NCI-H2196 (cell line): ENCODE data around the gene TOP2A.
"Not testable (repeated sequence)": the region's sequence is repeated elsewhere in the genome, so short reads cannot be mapped to it uniquely, and the experiment has no call there.

ENCODE experiments used
- DNase-seq: peaks from one replicate; lab custom pipeline; 2025; ENCODE audit not compliant: unreplicated experiment; lab: John Stamatoyannopoulos, UW

TOP2A gene

GRCh38 chr17:40382251-40382650 lies 35.4 kb downstream of the TOP2A start:
- DNase-seq = no peak

GRCh38 chr17:40378966-40379365 lies 38.7 kb downstream of the TOP2A start:
- DNase-seq = no peak

- DNase-seq = no peak
Measured at GRCh38 chr17:40377832-40378231, 39.9 kb downstream of the TOP2A start.

- not testable (repeated sequence) for DNase-seq
Measured at GRCh38 chr17:40376541-40376940, 41.2 kb downstream of the TOP2A start.

- DNase-seq = not testable (repeated sequence)
Measured at GRCh38 chr17:40375786-40376185, 41.9 kb downstream of the TOP2A start.

- DNase-seq = no peak
Measured at GRCh38 chr17:40374821-40375498, 42.7 kb downstream of the TOP2A start.

GRCh38 chr17:40373999-40374398 lies 43.7 kb downstream of the TOP2A start:
- DNase-seq = no peak

- no peak for DNase-seq
Measured at GRCh38 chr17:40373324-40373723, 44.4 kb downstream of the TOP2A start.

GRCh38 chr17:40372644-40373043 lies 45.1 kb downstream of the TOP2A start:
- not testable (repeated sequence) for DNase-seq

GRCh38 chr17:40372031-40372430 lies 45.7 kb downstream of the TOP2A start:
- DNase-seq = no peak

- DNase-seq = peak; percentile 4
Measured at GRCh38 chr17:40371261-40371929, 46.3 kb downstream of the TOP2A start.

- no peak for DNase-seq
Measured at GRCh38 chr17:40369923-40370322, 47.8 kb downstream of the TOP2A start.

- not testable (repeated sequence) for DNase-seq
Measured at GRCh38 chr17:40367728-40368127, 50.0 kb downstream of the TOP2A start.

GRCh38 chr17:40366861-40367518 lies 50.7 kb downstream of the TOP2A start:
- DNase-seq = no peak

- DNase-seq = no peak
Measured at GRCh38 chr17:40366076-40366860, 51.4 kb downstream of the TOP2A start.

GRCh38 chr17:40364906-40365305 lies 52.8 kb downstream of the TOP2A start:
- DNase-seq = no peak

- no peak for DNase-seq
Measured at GRCh38 chr17:40364121-40364861, 53.4 kb downstream of the TOP2A start, which contains the start of gene GJD3. Gene GJD3 (minus strand): TSS chr17:40364737. CDS start chr17:40363815, 922 bp downstream.

GRCh38 chr17:40363111-40363827 lies 54.4 kb downstream of the TOP2A start:
- DNase-seq = no peak

GRCh38 chr17:40362696-40363110 lies 55.0 kb downstream of the TOP2A start:
- DNase-seq = peak; percentile 60
